Trophoblast cell (in vitro differentiated cells and primary cell): ENCODE measurements around the gene FHOD3.
"Not testable (repeated sequence)": the region's sequence is repeated elsewhere in the genome, so short reads cannot be mapped to it uniquely, and the experiment has no call there.

Experiments used
- DNase-seq, 2 donors: peaks; one replicate each; pipeline ENCODE4 v3.0.0-alpha.2; 2016
- H2AFZ ChIP-seq: 2 replicates; pipeline ENCODE4 v1.6.1; 2013; ENCODE audit warnings: low read length, moderate library complexity, mild to moderate bottlenecking; ENCODE audit not compliant: insufficient read depth, poor library complexity
- H2AK5ac ChIP-seq: 2 replicates; pipeline ENCODE4 v1.6.1; 2013; ENCODE audit warnings: mild to moderate bottlenecking, low read length
- H2BK120ac ChIP-seq: 2 replicates; pipeline ENCODE4 v1.6.1; 2013; ENCODE audit warnings: low read length, mild to moderate bottlenecking, moderate library complexity; ENCODE audit not compliant: insufficient read depth, poor library complexity
- H2BK12ac ChIP-seq: 2 replicates; pipeline ENCODE4 v1.6.1; 2013; ENCODE audit warnings: mild to moderate bottlenecking, low read length, moderate library complexity
- H2BK5ac ChIP-seq: 2 replicates; pipeline ENCODE4 v1.6.1; 2013; ENCODE audit warnings: low read length, low read depth, moderate library complexity, mild to moderate bottlenecking; ENCODE audit not compliant: poor library complexity
- H3K14ac ChIP-seq: 2 replicates; pipeline ENCODE4 v1.6.1; 2013; ENCODE audit warnings: mild to moderate bottlenecking, low read length
- H3K18ac ChIP-seq: 2 replicates; pipeline ENCODE4 v1.6.1; 2013; ENCODE audit warnings: mild to moderate bottlenecking, low read length
- H3K23ac ChIP-seq: 2 replicates; pipeline ENCODE4 v1.6.1; 2013; ENCODE audit warnings: low read length
- H3K27ac ChIP-seq: 2 replicates; pipeline ENCODE4 v1.5.1; 2013; ENCODE audit warnings: low read depth, mild to moderate bottlenecking, inconsistent platforms, low read length, moderate library complexity
- H3K27me3 ChIP-seq: 2 replicates; pipeline ENCODE4 v1.6.1; 2013; ENCODE audit warnings: inconsistent platforms, mild to moderate bottlenecking, low read length, moderate library complexity; ENCODE audit not compliant: insufficient read depth
- H3K36me3 ChIP-seq, 2 experiments: 1 replicate in 1 of 2; 2 replicates in 1 of 2; pipeline ENCODE4 v1.6.1; 2013; ENCODE audit warnings: low read length in 2 of 2, mild to moderate bottlenecking in 2 of 2, moderate library complexity in 1 of 2; ENCODE audit not compliant: insufficient read depth in 2 of 2, control insufficient read depth in 1 of 2
- H3K4ac ChIP-seq: 2 replicates; pipeline ENCODE4 v1.6.1; 2013; ENCODE audit warnings: low read depth, mild to moderate bottlenecking, low read length, moderate library complexity
- H3K4me1 ChIP-seq, 2 experiments: 1 replicate in 1 of 2; 2 replicates in 1 of 2; pipeline ENCODE4 v1.6.1; 2013; ENCODE audit warnings: low read length in 2 of 2, mild to moderate bottlenecking in 2 of 2, moderate library complexity in 1 of 2; ENCODE audit not compliant: insufficient read depth in 2 of 2, control insufficient read depth in 1 of 2
- H3K4me2 ChIP-seq: 2 replicates; pipeline ENCODE4 v1.6.1; 2013; ENCODE audit warnings: inconsistent platforms, mild to moderate bottlenecking, low read length, moderate library complexity
- H3K4me3 ChIP-seq: 2 replicates; pipeline ENCODE4 v1.5.1; 2013; ENCODE audit warnings: mild to moderate bottlenecking, low read depth, low read length, inconsistent platforms
- H3K79me1 ChIP-seq: one replicate; pipeline ENCODE4 v1.6.1; 2013; ENCODE audit warnings: low read length
- H3K79me2 ChIP-seq: 2 replicates; pipeline ENCODE4 v1.6.1; 2013; ENCODE audit warnings: low read length, mild to moderate bottlenecking; ENCODE audit not compliant: control insufficient read depth, insufficient read depth, poor library complexity
- H3K9ac ChIP-seq: 2 replicates; pipeline ENCODE4 v1.6.1; 2013; ENCODE audit warnings: mild to moderate bottlenecking, low read length
- H3K9me3 ChIP-seq: 2 replicates; pipeline ENCODE4 v1.6.1; 2013; ENCODE audit warnings: low read depth, mild to moderate bottlenecking, control low read depth, inconsistent platforms, low read length; ENCODE audit not compliant: insufficient read depth
- H4K12ac ChIP-seq: 2 replicates; pipeline ENCODE4 v1.6.1; 2013; ENCODE audit warnings: low read depth, mild to moderate bottlenecking, low read length, moderate library complexity
- H4K8ac ChIP-seq: 2 replicates; pipeline ENCODE4 v1.6.1; 2013; ENCODE audit warnings: low read depth, mild to moderate bottlenecking, low read length, moderate library complexity
- H4K91ac ChIP-seq: one replicate; pipeline ENCODE4 v1.6.1; 2013; ENCODE audit warnings: low read depth, mild to moderate bottlenecking, low read length, moderate library complexity
- WGBS: extraction: QIAGEN DNeasy Blood & Tissue Kit; methylation state at CpG from one replicate; pipeline ENCODE4 v1.1.7; 2013; ENCODE audit warnings: missing lambda C conversion rate; ENCODE audit not compliant: insufficient read length, insufficient coverage; ENCODE audit errors: extremely low coverage; 5-methylcytosine and 5-hydroxymethylcytosine counted together

Gene FHOD3

GRCh38 chr18:36460854-36461253 lies 163.3 kb downstream of the FHOD3 start:
- no peak overlapping the region for H3K4me2 ChIP-seq
- no peak overlapping the region for H4K91ac ChIP-seq
- no peak overlapping the region for H4K8ac ChIP-seq
- no peak overlapping the region for H3K9ac ChIP-seq
- H3K18ac ChIP-seq = no peak overlapping the region
- WGBS = no CpG with 5 or more reads among the region's 3 CpGs
- H3K23ac ChIP-seq = no peak overlapping the region
- peaks cover 8 to 18% of the 10 kb centered on the region in 2 experiments for H3K4me1 ChIP-seq
- H2BK120ac ChIP-seq = no peak overlapping the region
- no peak overlapping the region for H3K4me3 ChIP-seq
- H2BK12ac ChIP-seq = no peak overlapping the region
- H2AFZ ChIP-seq = no peak overlapping the region
- H2BK5ac ChIP-seq = no peak overlapping the region
- H3K79me1 ChIP-seq = peaks cover 3% of the 10 kb centered on the region
- H4K12ac ChIP-seq = no peak overlapping the region
- no peak overlapping the region for H3K27ac ChIP-seq
- H3K9me3 ChIP-seq = no peaks in the 10 kb centered on the region
- H3K27me3 ChIP-seq = no peaks in the 10 kb centered on the region
- H3K4ac ChIP-seq = no peak overlapping the region
- no peaks in the 10 kb centered on the region for H3K36me3 ChIP-seq
- no peaks in the 10 kb centered on the region for H3K79me2 ChIP-seq
- no peak overlapping the region for H3K14ac ChIP-seq
- no peak for DNase-seq
- H2AK5ac ChIP-seq = no peak overlapping the region

- no peak overlapping the region for H3K9ac ChIP-seq
These were observed 164.1 kb downstream of the FHOD3 start for GRCh38 chr18:36461551-36461987.

DNA sequence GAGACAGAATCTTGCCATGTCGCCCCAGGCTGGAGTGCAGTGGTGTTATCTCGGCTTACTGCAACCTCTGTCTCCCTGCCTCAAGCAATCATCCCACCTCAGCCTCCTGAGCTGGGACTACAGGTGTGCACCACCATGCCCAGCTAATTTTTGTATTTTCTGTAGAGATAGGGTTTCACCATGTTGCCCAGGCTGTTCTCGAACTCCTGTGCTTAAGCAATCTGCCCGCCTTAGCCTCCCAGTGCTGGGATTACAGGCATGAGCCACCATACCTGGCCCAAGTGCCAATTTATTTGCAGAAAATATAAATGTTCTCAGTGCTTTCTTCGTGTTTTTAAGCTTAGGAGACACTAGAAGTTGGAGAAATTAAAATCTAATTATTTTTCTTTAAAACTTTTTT lies 166.0 kb downstream of the FHOD3 start:
- H2BK120ac ChIP-seq, H3K4me2 ChIP-seq, H2BK5ac ChIP-seq, H2AFZ ChIP-seq, H4K12ac ChIP-seq, H3K4me3 ChIP-seq, H3K23ac ChIP-seq, H3K4ac ChIP-seq, H2BK12ac ChIP-seq, H4K91ac ChIP-seq, H3K27ac ChIP-seq, H3K79me1 ChIP-seq, H3K9me3 ChIP-seq, H3K14ac ChIP-seq, H3K4me1 ChIP-seq, H3K27me3 ChIP-seq, H3K9ac ChIP-seq, H3K18ac ChIP-seq, H3K79me2 ChIP-seq, H3K36me3 ChIP-seq, H2AK5ac ChIP-seq, H4K8ac ChIP-seq: not testable (repeated sequence)
- no CpG with 5 or more reads among the region's 5 CpGs for whole genome bisulfite sequencing
- peak; percentile 67 to 74 for DNase-seq

More at GRCh38 chr18:36461551-36461987, 164.1 kb downstream of the FHOD3 start:
- H3K4me3 ChIP-seq = no peak overlapping the region
- H3K4ac ChIP-seq = no peak overlapping the region
- H3K4me2 ChIP-seq = no peak overlapping the region
- peaks cover 5 to 15% of the 10 kb centered on the region in 2 experiments for H3K4me1 ChIP-seq
- H2BK120ac ChIP-seq = no peak overlapping the region
- no peak overlapping the region for H3K27ac ChIP-seq
- H3K18ac ChIP-seq = no peak overlapping the region
- WGBS = no CpG with 5 or more reads among the region's 1 CpG
- H3K79me2 ChIP-seq = no peaks in the 10 kb centered on the region
- H3K14ac ChIP-seq = no peak overlapping the region
- no peak overlapping the region for H4K91ac ChIP-seq
- H3K36me3 ChIP-seq = no peaks in the 10 kb centered on the region
- H2AK5ac ChIP-seq = no peak overlapping the region
- H4K8ac ChIP-seq = no peak overlapping the region
- no peak overlapping the region for H4K12ac ChIP-seq
- DNase-seq = peak; percentile 35 to 89
- no peak overlapping the region for H2BK12ac ChIP-seq
- H3K23ac ChIP-seq = no peak overlapping the region
- no peak overlapping the region for H2AFZ ChIP-seq
- H3K27me3 ChIP-seq = no peaks in the 10 kb centered on the region
- peaks cover 1% of the 10 kb centered on the region for H3K79me1 ChIP-seq
- H3K9me3 ChIP-seq = no peaks in the 10 kb centered on the region
- H2BK5ac ChIP-seq = no peak overlapping the region

DNA sequence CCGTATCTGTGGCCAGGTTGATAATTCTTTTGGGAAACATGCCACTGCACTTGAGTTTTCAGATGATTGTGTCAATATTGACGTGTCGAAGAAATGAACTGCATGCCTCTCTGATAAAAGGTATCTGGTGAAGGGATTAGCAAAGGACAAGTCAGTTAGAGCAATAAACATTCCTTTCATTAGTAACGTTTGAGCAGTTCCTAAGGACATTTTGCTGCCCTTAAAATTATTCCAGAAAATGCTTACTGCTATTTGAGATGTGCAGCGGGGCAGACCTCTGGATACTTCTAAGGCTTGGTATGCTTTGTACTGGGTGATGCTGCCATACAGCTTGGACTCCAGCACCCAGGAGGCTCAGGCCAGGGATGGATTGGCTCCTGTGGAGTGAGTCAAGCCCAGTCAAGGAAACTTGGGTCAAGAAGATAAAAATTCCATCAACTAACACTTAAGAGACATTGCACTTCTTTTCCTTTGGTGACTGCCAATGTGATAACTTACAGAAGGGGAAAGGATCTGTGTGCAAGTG lies 166.7 kb downstream of the FHOD3 start:
- Histone ChIP-seq H2BK12ac (no peak overlapping the region), H3K4me3 (no peak overlapping the region), H3K23ac (no peak overlapping the region), H3K4me2 (no peak overlapping the region), H3K9me3 (no peaks in the 10 kb centered on the region), H4K12ac (no peak overlapping the region), H3K18ac (no peak overlapping the region), H2BK120ac (no peak overlapping the region), H2AK5ac (no peak overlapping the region), H2AFZ (no peak overlapping the region), H3K79me2 (peaks cover 1% of the 10 kb centered on the region), H3K4me1 (peaks cover 4 to 8% of the 10 kb centered on the region in 2 experiments), H3K36me3 (peaks cover 5 to 8% of the 10 kb centered on the region in 2 experiments), H3K79me1 (no peaks in the 10 kb centered on the region), H2BK5ac (no peak overlapping the region), H4K8ac (no peak overlapping the region), H3K4ac (no peak overlapping the region), H3K27ac (no peak overlapping the region), H3K9ac (no peak overlapping the region), H3K14ac (no peak overlapping the region), H4K91ac (no peak overlapping the region), H3K27me3 (no peaks in the 10 kb centered on the region)
- WGBS = no CpG with 5 or more reads among the region's 5 CpGs
- DNase-seq = peak; percentile 84 to 93
